HG02610 (cell line): ENCODE data around the gene SIGLEC14.
A peak's percentile ranks its signal among the peaks of the same experiment; 100 is the strongest.
"Not testable (repeated sequence)": the region's sequence is repeated elsewhere in the genome, so short reads cannot be mapped to it uniquely, and the experiment has no call there.

Source experiments
- ATAC-seq: cut with Tn5 transposase; IDR thresholded peaks from one replicate; pipeline ENCODE4 v1.9.1; 2021; ENCODE audit warnings: mild to moderate bottlenecking, moderate library complexity; ENCODE audit not compliant: unreplicated experiment

The SIGLEC14 gene

DNA sequence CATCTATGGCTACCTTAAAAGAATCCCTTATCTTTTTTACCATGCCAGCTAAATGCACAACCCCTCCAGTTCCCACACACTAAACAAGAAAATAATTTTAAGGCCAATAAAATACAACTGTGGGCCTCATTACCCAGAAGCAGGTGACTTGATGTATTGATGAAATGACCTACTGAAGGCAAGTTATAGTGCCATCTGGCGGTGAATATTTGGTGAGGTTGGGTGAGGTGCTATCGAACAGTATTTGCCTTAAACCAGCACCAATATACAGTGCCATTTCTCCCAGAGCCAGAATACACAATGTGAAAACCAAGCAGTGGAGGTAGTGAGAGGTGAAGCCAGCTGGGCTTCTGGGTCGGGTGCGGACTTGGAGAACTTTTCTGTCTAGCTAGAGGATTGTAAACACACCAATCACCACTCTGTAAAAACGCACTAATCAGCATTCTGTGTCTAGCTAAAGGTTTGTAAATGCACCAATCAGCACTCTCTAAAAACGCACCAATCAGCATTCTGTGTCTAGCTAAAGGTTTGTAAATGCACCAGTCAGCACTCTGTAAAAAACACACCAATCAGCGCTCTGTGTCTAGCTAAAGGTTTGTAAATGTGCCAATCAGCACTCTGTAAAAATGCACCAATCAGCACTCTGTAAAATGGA is 29.4 kb upstream of the SIGLEC14 start:
- not testable (repeated sequence) for ATAC-seq

DNA sequence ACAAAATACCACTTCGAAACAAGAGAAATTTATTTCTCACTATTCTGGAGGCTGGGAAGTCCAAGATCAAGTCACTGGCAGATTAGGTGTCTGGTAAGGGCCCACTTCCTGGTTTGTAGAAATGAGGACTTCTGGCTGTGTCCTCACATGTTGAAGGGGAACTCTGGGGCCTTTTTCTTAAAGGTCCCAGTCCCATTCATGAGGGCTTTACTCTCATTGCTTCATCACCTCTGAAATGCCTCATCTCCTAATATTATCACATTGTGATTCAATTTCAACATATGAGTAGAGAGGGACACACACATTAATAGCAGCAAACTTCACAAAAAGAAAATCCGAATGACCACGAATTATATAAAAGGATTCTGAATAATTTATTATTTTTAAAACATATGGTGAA is 21.6 kb upstream of the SIGLEC14 start:
- no peak for ATAC-seq

DNA sequence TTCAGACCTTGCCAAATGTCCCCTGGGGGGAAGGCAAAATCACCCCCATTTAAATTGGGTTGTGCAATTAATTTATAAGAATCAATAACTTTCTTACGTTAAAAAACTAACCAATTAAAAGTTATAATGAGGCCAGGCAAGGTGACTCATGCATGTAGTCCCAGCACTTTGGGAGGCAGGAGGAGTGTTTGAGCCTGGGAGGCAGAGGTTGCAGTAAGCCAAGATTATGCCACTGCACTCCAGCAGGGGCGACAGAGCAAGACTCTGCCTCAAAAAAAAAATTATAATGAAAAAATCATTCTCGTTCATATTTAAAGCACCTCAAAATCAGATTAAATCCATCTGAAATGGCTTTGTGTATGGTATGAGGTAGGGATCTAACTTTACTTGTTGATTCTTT is 18.4 kb upstream of the SIGLEC14 start:
- no peak for ATAC-seq

DNA sequence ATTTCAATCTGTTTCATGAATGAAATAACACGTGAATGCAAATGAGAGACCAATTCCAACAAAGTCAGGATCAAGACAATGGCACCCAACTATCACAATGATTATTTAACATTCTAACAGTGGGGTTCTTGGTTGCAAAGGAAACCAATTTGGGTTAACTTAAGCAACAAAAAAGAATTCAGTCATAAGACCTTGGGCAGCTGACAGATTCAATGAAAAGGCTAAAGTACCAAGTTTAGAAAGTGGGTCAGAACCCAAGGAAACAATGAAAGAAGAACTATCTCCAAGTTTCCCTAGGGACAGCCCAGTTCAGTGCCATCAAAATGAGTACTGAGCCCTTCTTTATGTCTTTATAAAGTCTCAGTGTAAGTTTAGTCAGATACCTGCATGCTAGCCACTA is 17.5 kb upstream of the SIGLEC14 start:
- ATAC-seq = no peak

DNA sequence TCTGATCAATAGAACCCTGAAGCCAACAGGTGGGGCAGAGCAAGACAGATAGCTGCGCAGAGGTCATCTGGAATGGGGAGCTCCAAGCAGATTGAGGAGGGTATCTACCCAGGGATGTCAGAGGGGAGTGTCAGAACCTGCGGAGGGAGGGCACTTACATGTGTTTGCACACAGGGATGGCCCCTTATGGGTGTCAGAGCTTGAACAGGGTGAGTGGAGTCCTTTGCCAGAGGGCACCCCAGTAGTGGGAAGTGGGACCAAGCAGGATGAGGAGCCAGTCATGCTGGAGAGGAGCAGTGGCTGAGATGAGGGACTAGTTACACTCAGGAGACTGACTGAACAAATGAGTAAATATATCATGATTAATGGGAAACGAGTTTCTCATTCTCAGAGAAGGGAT is 17.0 kb upstream of the SIGLEC14 start:
- ATAC-seq = no peak

DNA sequence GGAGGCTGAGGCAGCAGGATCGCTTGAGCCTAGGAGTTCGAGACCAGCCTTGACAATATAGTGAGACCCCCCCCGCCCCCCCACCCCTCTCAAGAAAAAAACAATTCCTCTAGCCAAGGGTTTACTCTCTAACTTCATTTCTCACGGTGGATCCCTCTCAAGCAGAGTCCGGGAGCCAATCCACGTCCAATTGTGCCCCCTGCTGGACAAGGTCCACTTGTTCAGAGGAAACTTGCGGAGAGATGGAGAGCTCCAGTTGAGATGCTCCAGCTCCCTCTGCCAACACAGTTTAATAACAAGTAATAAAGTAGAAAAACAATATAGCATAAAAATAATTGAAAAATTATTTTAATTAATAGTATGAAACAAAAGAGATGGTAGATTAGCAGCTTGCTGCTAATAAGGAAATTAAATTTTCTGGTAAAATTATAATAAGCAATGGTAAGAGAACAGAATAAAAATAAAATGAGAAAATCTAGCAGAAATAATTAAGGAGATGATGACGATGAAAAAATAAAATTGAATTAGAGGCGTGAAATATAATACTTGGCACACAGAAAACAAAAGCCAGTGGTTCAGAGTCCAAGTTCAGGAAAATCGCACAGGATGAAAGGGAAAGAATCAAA is 14.5 kb upstream of the SIGLEC14 start:
- ATAC-seq = no peak

DNA sequence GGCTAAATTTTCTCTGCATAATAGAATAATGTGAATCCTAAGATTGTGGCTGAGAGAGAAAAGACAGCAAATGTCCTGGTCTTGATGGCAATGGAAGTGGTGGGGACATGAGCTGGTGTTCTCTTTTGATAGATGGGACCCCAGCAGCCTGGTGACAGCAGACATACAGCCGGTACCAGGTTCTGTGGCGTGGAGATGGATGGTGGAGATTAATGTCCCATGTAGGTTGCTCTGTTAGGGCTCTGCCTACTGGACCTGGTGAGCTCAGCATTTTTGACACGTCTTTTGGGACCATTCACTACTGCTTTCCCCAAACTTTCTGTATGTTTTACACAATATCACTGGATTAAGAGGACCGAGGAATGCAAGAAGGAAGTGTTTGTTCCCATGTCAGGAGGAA is 8.2 kb upstream of the SIGLEC14 start:
- ATAC-seq = no peak

DNA sequence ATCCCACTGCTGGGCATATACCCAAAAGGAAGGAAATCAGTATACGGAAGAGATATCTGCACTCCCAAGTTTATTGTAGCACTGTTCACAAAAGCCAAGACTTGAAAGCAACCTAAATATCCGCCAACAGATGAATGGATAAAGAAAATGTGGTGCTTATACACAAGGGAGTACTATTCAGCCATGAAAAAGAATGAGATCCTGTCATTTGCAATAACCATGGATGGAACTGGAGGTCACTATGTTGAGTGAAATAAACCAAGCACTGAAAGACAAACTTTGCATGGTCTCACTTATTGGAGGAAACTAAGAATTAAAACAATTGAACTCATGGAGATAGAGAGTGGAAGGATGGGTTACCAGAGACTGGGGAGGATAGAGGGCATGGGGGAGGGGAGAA is 6.5 kb upstream of the SIGLEC14 start:
- no peak for ATAC-seq

DNA sequence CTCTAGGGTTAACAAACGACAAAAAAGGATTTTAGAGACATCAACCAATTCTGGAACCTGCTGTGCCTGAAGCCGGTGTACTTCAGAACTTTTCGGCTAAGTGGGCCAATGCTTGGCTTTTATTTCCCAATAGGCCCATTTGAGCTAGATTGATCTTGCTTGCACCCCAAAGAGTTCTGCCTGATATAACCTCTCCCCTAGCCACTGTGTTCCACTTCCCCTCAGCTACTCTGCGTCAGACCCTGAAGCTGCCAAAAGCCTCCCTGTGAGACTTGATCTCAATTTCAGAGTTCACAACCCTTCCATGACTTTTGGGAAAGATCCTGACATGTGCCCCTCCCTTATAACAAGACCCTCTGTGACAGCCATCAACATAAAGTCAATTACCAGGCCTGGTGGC is 5.6 kb upstream of the SIGLEC14 start:
- no peak for ATAC-seq

DNA sequence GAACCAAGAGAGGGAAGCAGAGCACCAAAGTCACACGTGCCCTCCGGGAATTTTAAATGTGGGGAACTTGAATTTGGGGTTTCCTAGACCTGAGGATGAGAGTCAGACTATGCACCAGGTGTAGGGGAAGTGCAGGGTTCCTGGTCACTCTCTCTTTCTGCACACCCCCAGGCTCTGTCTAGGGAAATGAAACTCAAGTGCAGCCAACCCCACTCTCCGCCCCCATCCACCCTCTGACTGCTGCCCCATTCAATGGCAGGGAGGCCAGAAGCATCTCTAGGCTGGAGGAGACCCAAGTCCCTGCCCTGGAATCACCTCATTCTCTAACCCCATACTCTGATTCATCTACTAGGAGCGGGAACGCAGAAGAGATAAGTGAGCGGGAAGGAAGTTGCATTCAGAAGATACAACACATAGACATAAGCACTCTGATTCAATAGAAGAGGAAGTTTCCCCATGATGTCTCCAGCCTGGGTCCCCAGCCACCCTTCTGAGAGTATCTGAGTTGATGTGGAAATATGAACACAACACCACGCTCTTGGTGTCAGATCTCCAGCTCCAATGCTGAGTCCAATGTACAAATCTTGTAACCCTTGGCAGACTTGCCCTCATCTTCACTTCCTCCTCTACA is 4.7 kb upstream of the SIGLEC14 start:
- no peak for ATAC-seq

DNA sequence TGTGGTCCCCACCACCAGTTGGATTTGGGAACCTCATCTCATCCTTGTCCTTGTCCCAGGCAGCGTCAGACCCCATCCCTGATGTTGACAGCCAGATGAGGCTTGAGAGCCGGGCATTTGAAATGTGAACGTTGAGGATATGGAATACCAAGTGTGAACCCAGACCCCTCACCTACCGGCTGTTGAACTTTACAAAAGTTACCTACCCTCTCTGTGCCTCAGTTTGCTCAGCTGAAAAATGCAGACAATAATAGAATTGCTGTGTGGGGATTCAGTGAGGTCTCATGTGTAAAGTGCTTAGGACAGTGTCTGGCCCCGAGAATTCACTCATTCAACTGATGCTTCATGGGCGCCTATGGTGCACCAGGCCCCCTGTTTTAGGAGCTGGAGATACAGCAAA is 693 bp upstream of the SIGLEC14 start:
- ATAC-seq = no peak

DNA sequence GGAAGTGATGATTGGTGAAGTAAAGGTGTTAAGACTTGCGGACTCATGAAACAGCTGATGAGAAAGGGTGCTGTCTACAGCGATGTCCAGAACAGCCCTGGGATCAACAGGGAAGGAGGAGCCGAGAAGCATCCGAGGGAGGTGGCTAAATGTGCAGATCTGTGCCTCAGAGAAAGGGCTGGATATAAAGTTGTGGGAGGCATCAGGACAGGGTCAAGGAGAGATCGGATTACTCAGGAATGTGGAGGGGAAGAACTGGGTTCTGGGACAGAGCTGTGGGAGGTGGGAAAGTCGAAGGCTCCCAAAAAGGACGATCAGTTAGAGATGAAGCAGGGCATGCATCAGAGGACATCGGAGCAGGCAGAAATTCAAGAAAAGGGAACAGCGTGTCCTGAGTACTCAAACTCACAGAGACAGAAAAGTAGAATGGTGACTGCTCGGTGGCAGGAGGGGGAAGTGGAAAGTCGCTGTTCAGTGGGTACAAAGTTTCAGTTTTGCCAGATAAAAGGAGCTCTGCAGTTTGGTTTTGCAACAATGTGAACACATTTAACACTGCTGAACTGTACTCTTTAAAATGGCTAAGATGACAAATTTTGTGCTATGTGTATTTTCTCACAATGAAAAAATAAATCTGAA is 1.9 kb downstream of the SIGLEC14 start:
- ATAC-seq = no peak

DNA sequence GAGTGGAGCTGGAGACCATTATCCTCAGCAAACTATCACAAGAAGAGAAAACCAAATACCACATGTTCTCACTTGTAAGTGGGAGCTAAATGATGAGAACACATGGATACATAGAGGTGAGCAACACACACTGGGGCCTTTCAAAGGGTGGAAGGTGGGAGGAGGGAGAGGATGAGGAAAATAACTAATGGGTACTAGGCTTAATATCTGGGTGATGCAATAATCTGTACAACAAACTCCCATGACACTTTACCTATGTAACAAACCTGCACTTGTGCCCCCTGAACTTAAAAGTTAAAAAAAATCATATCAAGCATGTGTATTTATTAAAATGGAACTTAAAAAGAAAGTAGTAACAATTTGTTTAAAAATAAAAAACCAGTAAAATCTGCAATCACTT is 5.0 kb downstream of the SIGLEC14 start:
- ATAC-seq = no peak

DNA sequence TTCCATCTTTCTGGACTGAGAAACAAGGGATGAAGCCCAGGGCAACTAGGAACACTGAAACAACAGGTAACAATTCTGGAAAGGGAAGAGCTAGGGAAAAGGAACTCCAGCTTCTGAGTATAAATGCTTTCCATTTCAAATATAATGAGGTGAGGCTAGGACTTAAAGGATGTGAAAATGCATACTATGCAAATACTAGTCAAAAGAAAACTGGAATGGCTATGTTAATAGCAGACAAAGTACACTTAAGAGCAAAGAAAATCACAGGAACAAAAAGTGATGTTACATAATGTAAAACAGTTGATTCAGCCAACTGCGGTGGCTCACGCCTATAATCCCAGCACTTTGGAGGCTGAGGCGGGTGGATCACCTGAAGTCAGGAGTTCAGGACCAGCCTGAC is 6.2 kb downstream of the SIGLEC14 start:
- ATAC-seq = no peak

DNA sequence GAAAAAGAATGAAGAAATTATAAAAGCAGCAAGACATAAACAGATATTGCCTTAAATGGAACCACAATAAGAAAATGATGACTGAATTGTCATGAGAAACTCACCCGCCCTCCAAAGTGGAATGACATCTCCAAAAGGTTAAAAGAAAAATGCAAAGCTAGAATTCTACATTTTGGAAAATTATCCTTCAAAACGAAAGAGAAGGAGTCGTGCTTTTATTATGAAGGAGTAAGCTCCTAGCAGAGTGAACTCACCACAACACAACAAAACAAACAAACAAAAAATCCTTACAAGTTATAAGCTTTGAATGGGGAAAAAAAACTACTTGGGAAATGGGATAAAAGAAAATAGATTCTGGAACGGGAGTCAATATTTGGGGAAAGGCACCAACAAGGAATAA is 6.7 kb downstream of the SIGLEC14 start:
- no peak for ATAC-seq

DNA sequence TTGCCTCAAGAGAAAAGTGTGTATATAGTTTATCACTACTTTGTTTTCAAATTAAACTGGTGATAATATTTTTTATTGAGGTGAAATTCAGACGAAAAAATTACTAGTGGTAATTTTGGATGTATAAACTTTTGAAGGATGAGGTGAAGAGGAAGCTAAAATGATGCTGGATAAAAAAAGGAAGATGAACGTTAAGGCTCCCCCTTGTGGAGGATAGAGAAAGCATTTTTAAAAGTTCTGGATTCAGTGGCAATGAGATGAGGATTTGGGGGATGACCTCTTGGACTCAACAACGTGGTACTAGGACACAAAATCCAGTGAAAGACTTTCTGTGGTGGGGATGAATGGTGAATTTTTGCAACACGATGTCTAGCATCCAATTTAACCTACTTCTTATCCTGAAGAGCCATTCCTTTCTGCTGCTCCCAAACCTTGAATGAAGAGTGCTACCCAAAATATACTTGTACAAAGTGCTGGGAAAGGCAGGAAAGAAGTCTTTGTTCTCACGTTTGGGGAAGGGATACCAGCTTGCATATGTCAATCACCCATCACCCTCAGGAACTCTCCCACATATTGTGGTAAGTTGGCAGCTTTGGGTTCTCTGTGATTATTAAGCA is 9.2 kb downstream of the SIGLEC14 start:
- ATAC-seq = no peak

DNA sequence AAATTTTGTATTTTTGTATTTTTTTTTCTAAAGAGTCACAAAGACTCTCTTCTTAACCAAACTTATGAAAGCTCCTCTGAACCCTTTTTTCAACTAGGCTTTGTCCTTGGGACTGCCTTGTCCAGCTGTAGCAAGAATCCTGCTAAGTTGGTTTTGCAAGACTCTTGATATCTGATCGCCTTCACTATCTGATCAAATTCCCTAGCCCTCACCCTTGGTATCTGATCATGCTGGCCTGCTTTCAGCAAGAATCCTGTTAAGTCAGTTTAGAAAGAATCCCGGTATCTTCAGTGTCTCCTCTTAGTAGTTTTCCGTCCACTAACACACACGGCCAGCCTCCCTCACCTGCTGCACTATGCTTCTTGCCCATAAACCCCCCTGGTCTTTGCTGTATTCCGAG is 14.5 kb downstream of the SIGLEC14 start:
- ATAC-seq = no peak

DNA sequence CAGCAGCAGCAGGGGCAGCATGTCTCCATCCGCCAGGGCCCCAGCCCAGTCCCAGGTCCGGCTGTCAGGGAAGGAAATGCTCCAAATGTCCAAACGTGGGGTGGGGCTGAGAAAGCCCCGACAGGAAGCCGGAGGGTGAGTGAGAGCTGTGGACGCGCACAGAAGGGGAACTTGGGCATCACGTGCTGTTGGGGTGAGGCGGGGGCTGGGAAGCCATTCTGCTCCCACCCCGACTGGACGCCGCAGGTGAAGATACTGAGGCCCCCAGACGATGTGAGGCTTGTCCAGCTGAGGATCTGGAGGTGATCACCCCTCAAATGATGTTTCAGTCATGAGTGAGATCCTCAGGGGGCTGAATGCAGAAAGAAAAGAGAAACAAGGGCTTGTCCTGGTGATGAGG is 16.3 kb downstream of the SIGLEC14 start, which contains the start of gene SIGLEC5:
TSS of gene SIGLEC5 (minus strand) at position 87 of the 400 bp plus-strand sequence. CDS start at position 21, 66 bp downstream.
- ATAC-seq = peak; percentile 50

DNA sequence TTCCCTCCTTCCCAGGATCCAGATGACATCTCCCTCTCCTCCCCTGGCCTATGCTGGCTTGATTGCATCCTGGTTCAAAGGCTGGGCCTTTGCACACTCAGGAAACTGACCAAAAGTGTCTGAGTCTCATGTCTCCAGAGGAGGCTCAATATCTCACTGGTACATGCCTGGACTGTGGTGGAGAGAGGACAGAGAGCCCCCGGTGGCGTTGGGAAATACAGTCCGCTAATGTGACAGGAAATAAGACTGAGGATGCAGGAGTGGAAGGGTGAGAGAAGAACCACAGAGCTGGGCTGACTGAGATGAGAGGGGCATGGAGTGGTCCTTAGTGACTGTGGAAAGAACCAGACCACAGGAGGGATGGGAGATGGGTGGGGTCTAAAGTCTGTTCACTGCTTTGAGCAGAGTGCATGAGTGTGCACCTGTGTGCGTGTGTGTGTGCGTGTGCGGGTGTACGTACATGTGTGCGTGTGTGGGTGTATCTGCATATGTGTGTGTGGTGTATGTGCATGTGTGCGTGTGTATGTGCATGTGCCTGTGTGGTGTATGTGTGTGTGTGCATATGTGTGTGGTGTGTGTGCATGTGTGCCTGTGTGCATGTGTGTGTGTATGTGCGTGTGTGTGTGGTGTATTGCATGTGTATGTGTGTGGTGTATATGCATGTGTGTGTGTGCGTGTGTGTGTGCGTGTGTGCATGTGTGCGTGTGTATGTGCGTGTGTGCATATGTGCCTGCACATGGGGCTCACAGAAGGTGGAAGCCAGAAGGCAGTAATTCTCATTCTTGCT is 18.3 kb downstream of the SIGLEC14 start:
- ATAC-seq = no peak

DNA sequence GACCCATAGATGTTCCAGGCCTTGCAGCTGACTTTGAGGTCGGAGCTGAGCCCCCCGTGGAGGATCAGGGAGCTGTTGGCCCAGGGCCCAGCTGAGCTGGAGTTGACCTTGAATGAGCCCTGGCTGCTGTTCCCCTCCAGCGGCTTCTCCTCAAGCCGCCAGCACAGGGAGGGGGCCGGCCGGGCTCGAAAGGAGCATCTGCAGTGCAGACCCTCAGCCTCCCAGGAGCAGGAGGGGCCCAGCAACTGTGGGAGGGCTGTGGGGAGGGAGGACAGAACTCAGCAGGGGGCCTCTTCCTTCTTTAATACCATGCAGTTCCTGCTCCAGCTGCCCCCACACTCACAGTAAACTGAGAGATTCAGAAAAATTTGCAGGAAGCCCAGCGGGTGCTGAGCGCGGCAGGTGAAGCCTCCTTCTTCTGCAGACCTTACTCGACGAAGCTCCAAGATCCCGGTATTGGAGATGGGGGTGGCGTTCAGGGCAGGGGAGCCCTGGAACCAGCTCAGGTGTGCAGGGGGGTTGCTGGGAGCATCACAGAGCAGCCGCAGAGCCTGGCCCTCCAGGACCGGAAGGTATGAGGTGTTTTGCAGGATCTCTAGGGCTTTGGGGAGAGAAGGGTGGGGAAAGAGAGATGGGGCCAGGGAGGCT is 19.0 kb downstream of the SIGLEC14 start:
- ATAC-seq = no peak
